CD4-positive, alpha-beta T cell treated with Interleukin-15 for 4 hours (primary cell): Measurements from ENCODE around the gene RPP25.
A peak's percentile ranks its signal among the peaks of the same experiment; 100 is the strongest.
"Not testable (repeated sequence)": the region's sequence is repeated elsewhere in the genome, so short reads cannot be mapped to it uniquely, and the experiment has no call there.

Experiments
- DNase-seq: peaks from one replicate; pipeline ENCODE4 v3.0.0-alpha.2; 2020; ENCODE audit warnings: low spot score

RPP25 gene

GRCh38 chr15:74962671-74963070, 6.1 kb upstream of the RPP25 start:
- DNase-seq = no peak

GRCh38 chr15:74962219-74962618, 5.6 kb upstream of the RPP25 start:
- no peak for DNase-seq

- DNase-seq = no peak
Observed at GRCh38 chr15:74961616-74962015, 5.0 kb upstream of the RPP25 start.

GRCh38 chr15:74960995-74961588, 4.5 kb upstream of the RPP25 start:
- no peak for DNase-seq

GRCh38 chr15:74960286-74960685, 3.7 kb upstream of the RPP25 start:
- no peak for DNase-seq

- DNase-seq = no peak
Observed at GRCh38 chr15:74959586-74959939, 3.0 kb upstream of the RPP25 start.

- no peak for DNase-seq
Observed at GRCh38 chr15:74958908-74959585, 2.5 kb upstream of the RPP25 start.

- no peak for DNase-seq
Observed at GRCh38 chr15:74958320-74958907, 1.8 kb upstream of the RPP25 start.

GRCh38 chr15:74957476-74958035, 984 bp upstream of the RPP25 start:
- DNase-seq = no peak

- DNase-seq = peak; percentile 62
Observed at GRCh38 chr15:74955796-74956647, 550 bp downstream of the RPP25 start.

- DNase-seq = no peak
Observed at GRCh38 chr15:74955017-74955416, 1.6 kb downstream of the RPP25 start.

GRCh38 chr15:74954515-74954914, 2.1 kb downstream of the RPP25 start:
- DNase-seq = no peak

- DNase-seq = no peak
Observed at GRCh38 chr15:74951006-74951405, 5.6 kb downstream of the RPP25 start.

- peak; percentile 84 for DNase-seq
Observed at GRCh38 chr15:74950078-74950908, 6.3 kb downstream of the RPP25 start.

GRCh38 chr15:74937590-74938371, 18.8 kb downstream of the RPP25 start, which contains the start of gene COX5A:
Gene COX5A, minus strand, starts transcription at chr15:74938073. Its CDS starts 59 bp downstream, at chr15:74938014.
- DNase-seq = peak; percentile 92

- no peak for DNase-seq
Observed at GRCh38 chr15:74937272-74937589, 19.3 kb downstream of the RPP25 start.

GRCh38 chr15:74935193-74935592, 21.4 kb downstream of the RPP25 start:
- DNase-seq = not testable (repeated sequence)

GRCh38 chr15:74933573-74933972, 23.0 kb downstream of the RPP25 start:
- DNase-seq = no peak

- no peak for DNase-seq
Observed at GRCh38 chr15:74928771-74929198, 27.8 kb downstream of the RPP25 start.

- DNase-seq = no peak
Observed at GRCh38 chr15:74924525-74924924, 32.0 kb downstream of the RPP25 start.

GRCh38 chr15:74920456-74920855, 36.1 kb downstream of the RPP25 start:
- DNase-seq = no peak
